Small intestine (tissue), 7 donors: ENCODE data around the gene ARHGAP15. TPM values are rescaled to one million over a fixed set of nuclear protein-coding genes. Genes with fewer than 3 reads are reported as not detected.

Experiments used
- DNase-seq, 2 donors: peaks; one replicate each; pipeline versions ENCODE4 v3.0.0 to v3.0.0-alpha.2; 2013
- FAIRE-seq: peaks from 2 replicates; lab custom pipeline; 2012; peaks lifted over from hg19 to GRCh38; lab: Jason Lieb, UNC
- H3K27ac ChIP-seq, 3 donors: one replicate each; pipeline ENCODE4 v1.5.1; 2013; ENCODE audit warnings: low read length in 2 of 3, mild to moderate bottlenecking in 2 of 3, control low read depth in 1 of 3, inconsistent platforms in 1 of 3, low read depth in 1 of 3, moderate library complexity in 1 of 3
- H3K27me3 ChIP-seq, 3 donors: one replicate each; pipeline ENCODE4 v1.6.1; 2013; ENCODE audit warnings: low read length in 3 of 3, inconsistent platforms in 1 of 3; ENCODE audit not compliant: control insufficient read depth in 3 of 3, insufficient read depth in 3 of 3
- H3K36me3 ChIP-seq, 3 donors: one replicate each; pipeline ENCODE4 v1.6.1; 2013; ENCODE audit warnings: low read length in 3 of 3, inconsistent platforms in 1 of 3, low read depth in 1 of 3, mild to moderate bottlenecking in 1 of 3, moderate library complexity in 1 of 3; ENCODE audit not compliant: control insufficient read depth in 3 of 3, insufficient read depth in 2 of 3
- H3K4me1 ChIP-seq, 3 donors: one replicate each; pipeline ENCODE4 v1.6.1; 2013; ENCODE audit warnings: low read length in 2 of 3, inconsistent platforms in 1 of 3, low read depth in 1 of 3, mild to moderate bottlenecking in 1 of 3, moderate library complexity in 1 of 3; ENCODE audit not compliant: control insufficient read depth in 3 of 3, insufficient read depth in 2 of 3
- H3K4me3 ChIP-seq, 3 donors: one replicate each; pipeline ENCODE4 v1.5.1; 2013; ENCODE audit warnings: low read length in 3 of 3, control low read depth in 1 of 3, inconsistent platforms in 1 of 3, low read depth in 1 of 3, mild to moderate bottlenecking in 1 of 3, moderate library complexity in 1 of 3
- H3K9me3 ChIP-seq, 2 donors: one replicate each; pipeline ENCODE4 v1.6.1; 2013; ENCODE audit warnings: low read depth in 1 of 2, low read length in 1 of 2; ENCODE audit not compliant: control insufficient read depth in 2 of 2, insufficient read depth in 1 of 2
- WGBS, 3 donors: extraction: QIAGEN DNeasy Blood & Tissue Kit; methylation state at CpG; one replicate each; pipeline ENCODE4 v1.1.7; 2013; 5-methylcytosine and 5-hydroxymethylcytosine counted together
- polyA plus RNA-seq, 4 donors: library from polyadenylated mRNA; stranded (reverse) in 3 of 4; unstranded in 1 of 4; fragments of 200-250 nt in 3 of 4; fragments of 120-200 nt in 1 of 4; gene quantifications; one replicate each; pipeline versions ENCODE4 v1.2.1 to v1.2.3, GENCODE V29; 2013
- donor health status: healthy with polysubstance abuse.
- donor health status: control.
- donor health status: control.
- donor health status: Bipolar disorder and iron deficiency.
- donor health status: healthy.

ARHGAP15 gene
- polyA plus RNA-seq, 4 donors = 0.67 to 18.2 (median 10.1) TPM

GRCh38 chr2:143453981-143454511 is 324.8 kb downstream of the ARHGAP15 start:
- Histone ChIP-seq H3K27ac (no peak overlapping the region), H3K36me3 (no peaks in the 10 kb centered on the region), H3K4me3 (no peak overlapping the region), H3K4me1 (peaks cover 0 to 4% (median 0%) of the 10 kb centered on the region in 3 donors), H3K9me3 (no peaks in the 10 kb centered on the region), H3K27me3 (no peaks in the 10 kb centered on the region)
- DNase-seq = no peak
- WGBS, 3 donors = 46 to 77% (median 76%) methylated on average over 2 of the region's 2 CpGs
- FAIRE-seq = no peak

GRCh38 chr2:143455317-143455716 is 326.1 kb downstream of the ARHGAP15 start:
- Histone ChIP-seq H3K9me3 (no peaks in the 10 kb centered on the region), H3K27ac (no peak overlapping the region), H3K4me3 (no peak overlapping the region), H3K27me3 (no peaks in the 10 kb centered on the region), H3K4me1 (peaks cover 0 to 4% (median 0%) of the 10 kb centered on the region in 3 donors), H3K36me3 (no peaks in the 10 kb centered on the region)
- FAIRE-seq (no peak), DNase-seq (no peak)
- WGBS, 3 donors = 85 to 92% (median 89%) methylated on average over 3 of the region's 3 CpGs

- H3K9me3 ChIP-seq = no peaks in the 10 kb centered on the region
- H3K27me3 ChIP-seq = no peaks in the 10 kb centered on the region
- DNase-seq = no peak
- H3K27ac ChIP-seq = no peak overlapping the region
- no peaks in the 10 kb centered on the region for H3K4me1 ChIP-seq
- 90 to 96% (median 91%) methylated on average over 7 of the region's 7 CpGs for WGBS, 3 donors
- no peak for FAIRE-seq
- no peaks in the 10 kb centered on the region for H3K36me3 ChIP-seq
- H3K4me3 ChIP-seq = no peak overlapping the region
Observed at GRCh38 chr2:143458258-143459190, 329.3 kb downstream of the ARHGAP15 start.

DNA sequence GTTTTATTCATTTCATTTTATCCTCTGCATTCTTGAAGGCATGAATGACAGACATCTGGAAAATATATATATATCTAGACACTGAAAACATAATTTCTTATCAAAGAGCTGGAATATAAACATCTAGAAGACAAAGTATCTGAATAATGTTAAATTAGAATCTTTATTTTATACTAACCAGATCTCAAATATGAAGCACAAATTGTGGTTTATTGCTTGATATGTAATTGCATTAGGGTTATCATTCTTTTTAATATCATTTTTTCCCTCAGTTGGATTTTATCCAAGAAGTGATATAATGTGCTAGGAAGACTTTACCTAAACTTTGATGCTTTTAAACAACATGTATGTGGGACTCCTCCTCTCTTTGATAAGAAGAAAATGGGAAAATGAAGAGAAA is 331.2 kb downstream of the ARHGAP15 start:
- DNase-seq (no peak), FAIRE-seq (no peak)
- Histone ChIP-seq H3K27me3 (no peaks in the 10 kb centered on the region), H3K4me3 (no peak overlapping the region), H3K27ac (no peak overlapping the region), H3K36me3 (no peaks in the 10 kb centered on the region), H3K4me1 (no peaks in the 10 kb centered on the region), H3K9me3 (no peaks in the 10 kb centered on the region)

DNA sequence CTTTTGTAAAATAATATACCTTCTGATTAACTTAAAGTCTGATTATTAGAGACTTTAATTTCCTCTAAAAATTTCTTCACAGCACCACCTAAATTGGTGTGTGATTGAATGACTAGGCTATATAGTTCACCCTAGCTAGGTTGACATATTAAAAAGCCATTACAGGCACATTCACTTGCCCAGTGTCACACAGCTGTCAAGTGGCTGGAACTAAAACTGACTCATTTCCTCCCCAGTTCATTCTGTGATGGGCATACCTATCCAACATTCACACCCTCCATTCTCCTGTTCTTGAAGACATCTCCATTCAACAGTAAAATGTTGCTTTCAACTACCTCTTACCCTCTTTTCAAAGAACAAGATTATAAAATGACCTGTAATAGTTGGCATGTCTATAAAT is 334.5 kb downstream of the ARHGAP15 start:
- DNase-seq (no peak), FAIRE-seq (no peak)
- no peaks in the 10 kb centered on the region for H3K9me3 ChIP-seq
- H3K36me3 ChIP-seq = no peaks in the 10 kb centered on the region
- H3K27ac ChIP-seq = no peak overlapping the region
- H3K4me1 ChIP-seq = no peaks in the 10 kb centered on the region
- no peaks in the 10 kb centered on the region for H3K27me3 ChIP-seq
- no peak overlapping the region for H3K4me3 ChIP-seq

GRCh38 chr2:143466391-143466790 is 337.2 kb downstream of the ARHGAP15 start:
- DNase-seq = no peak

GRCh38 chr2:143467011-143467410 is 337.8 kb downstream of the ARHGAP15 start:
- H3K4me1 ChIP-seq = no peaks in the 10 kb centered on the region
- FAIRE-seq (no peak), DNase-seq (no peak)
- 93 to 97% (median 96%) methylated on average over 3 of the region's 3 CpGs for WGBS, 3 donors
- H3K27ac ChIP-seq = no peak overlapping the region
- H3K27me3 ChIP-seq = no peaks in the 10 kb centered on the region
- no peak overlapping the region for H3K4me3 ChIP-seq
- H3K36me3 ChIP-seq = no peaks in the 10 kb centered on the region
- H3K9me3 ChIP-seq = no peaks in the 10 kb centered on the region

More at GRCh38 chr2:143466391-143466790, 337.2 kb downstream of the ARHGAP15 start:
- 58 to 88% (median 67%) methylated on average over 1 of the region's 1 CpG for WGBS, 3 donors
- no peaks in the 10 kb centered on the region for H3K27me3 ChIP-seq
- no peaks in the 10 kb centered on the region for H3K4me1 ChIP-seq
- H3K4me3 ChIP-seq = no peak overlapping the region
- no peaks in the 10 kb centered on the region for H3K9me3 ChIP-seq
- FAIRE-seq = no peak
- no peak overlapping the region for H3K27ac ChIP-seq
- no peaks in the 10 kb centered on the region for H3K36me3 ChIP-seq

- Histone ChIP-seq H3K4me1 (no peaks in the 10 kb centered on the region), H3K27me3 (no peaks in the 10 kb centered on the region), H3K4me3 (no peak overlapping the region), H3K27ac (no peak overlapping the region), H3K9me3 (no peaks in the 10 kb centered on the region), H3K36me3 (no peaks in the 10 kb centered on the region)
- DNase-seq = no peak
- FAIRE-seq = no peak
Observed at GRCh38 chr2:143468341-143468888, 339.2 kb downstream of the ARHGAP15 start.
